ENCODE results near the gene GPC6. TPM values are rescaled to one million over a fixed set of nuclear protein-coding genes. Genes with fewer than 3 reads are reported as not detected.

GPC6 gene
- total RNA-seq, 2 donors from 2014 or later = 3.4 to 5.3 TPM

DNA sequence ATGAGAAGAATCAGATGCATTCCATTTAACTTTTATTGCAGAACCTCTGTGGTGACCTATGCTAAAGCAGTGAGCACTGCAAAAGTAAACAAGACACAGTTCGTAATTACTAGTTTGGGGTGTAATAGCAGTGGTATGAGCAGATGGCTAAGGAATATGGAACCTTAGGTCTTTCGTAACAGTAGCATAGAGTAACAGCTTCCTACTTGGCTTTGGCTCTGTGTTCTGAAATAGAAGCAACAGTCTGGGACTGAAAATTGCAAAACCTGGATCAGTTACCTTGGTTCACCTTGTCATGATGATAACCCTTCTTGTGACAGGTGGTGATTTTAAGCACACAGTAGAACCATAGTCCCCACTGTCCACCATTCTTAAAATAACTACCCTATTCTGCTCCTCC is 303.4 kb downstream of the GPC6 start:
- DNase-seq (ENCODE audit: low spot score) = no peak
- TF ChIP-seq POLR2A (IDR thresholded peaks at IDR 0.05) (no peak), POLR2AphosphoS5 (IDR thresholded peaks at IDR 0.05) (no peak)
- TF ChIP-seq, protein P1, sequence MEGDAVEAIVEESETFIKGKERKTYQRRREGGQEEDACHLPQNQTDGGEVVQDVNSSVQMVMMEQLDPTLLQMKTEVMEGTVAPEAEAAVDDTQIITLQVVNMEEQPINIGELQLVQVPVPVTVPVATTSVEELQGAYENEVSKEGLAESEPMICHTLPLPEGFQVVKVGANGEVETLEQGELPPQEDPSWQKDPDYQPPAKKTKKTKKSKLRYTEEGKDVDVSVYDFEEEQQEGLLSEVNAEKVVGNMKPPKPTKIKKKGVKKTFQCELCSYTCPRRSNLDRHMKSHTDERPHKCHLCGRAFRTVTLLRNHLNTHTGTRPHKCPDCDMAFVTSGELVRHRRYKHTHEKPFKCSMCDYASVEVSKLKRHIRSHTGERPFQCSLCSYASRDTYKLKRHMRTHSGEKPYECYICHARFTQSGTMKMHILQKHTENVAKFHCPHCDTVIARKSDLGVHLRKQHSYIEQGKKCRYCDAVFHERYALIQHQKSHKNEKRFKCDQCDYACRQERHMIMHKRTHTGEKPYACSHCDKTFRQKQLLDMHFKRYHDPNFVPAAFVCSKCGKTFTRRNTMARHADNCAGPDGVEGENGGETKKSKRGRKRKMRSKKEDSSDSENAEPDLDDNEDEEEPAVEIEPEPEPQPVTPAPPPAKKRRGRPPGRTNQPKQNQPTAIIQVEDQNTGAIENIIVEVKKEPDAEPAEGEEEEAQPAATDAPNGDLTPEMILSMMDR (IDR thresholded peaks at IDR 0.05) = no peak
- WGBS = 62% methylated on average over 2 of the region's 2 CpGs
- no peak overlapping the region for H3K4me3 ChIP-seq
- no peaks in the 10 kb centered on the region for H3K36me3 ChIP-seq
- no peaks in the 10 kb centered on the region for H3K4me1 ChIP-seq (replicated peaks)
- no peaks in the 10 kb centered on the region for H3K9me3 ChIP-seq
- intact Hi-C loops (cut with DNase I) = no loop called here
- H3K27ac ChIP-seq = no peak overlapping the region
- no peaks in the 10 kb centered on the region for H3K27me3 ChIP-seq (replicated peaks; ENCODE audit: insufficient read depth)

DNA sequence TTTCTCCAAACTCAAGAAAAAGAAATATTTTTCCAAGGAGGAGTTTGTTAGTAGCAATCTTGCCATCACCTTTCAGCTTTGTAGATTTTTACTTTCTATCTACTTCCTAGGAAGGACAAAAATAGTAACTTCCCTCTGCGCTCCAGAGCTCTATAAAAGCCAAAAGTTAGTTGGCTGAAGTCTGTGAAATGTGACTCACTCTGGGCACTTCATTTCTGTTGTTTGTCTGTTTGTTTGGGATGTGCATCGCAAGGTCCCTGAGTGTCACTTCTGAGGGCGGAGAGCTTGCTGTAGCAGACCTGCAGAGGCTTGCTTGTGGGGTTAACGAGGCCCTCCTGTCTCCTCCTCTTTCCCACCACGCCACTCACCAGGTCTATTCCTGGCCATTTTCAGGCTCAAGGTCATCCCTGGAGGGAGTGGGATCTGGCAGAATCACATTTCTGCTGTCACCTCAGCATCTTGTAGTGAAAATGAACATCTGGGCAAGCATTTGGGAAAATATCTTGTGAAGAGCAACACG is 307.6 kb downstream of the GPC6 start:
- H3K27me3 ChIP-seq (replicated peaks; ENCODE audit: insufficient read depth) = no peaks in the 10 kb centered on the region
- no peaks in the 10 kb centered on the region for H3K4me1 ChIP-seq (replicated peaks)
- H3K9me3 ChIP-seq = no peaks in the 10 kb centered on the region
- no peaks in the 10 kb centered on the region for H3K36me3 ChIP-seq
- intact Hi-C loops (cut with DNase I) = no loop called here
- TF ChIP-seq POLR2AphosphoS5 (IDR thresholded peaks at IDR 0.05) = no peak
- no peak overlapping the region for H3K4me3 ChIP-seq
- 45% methylated on average over 6 of the region's 6 CpGs for WGBS
- no peak overlapping the region for H3K27ac ChIP-seq
- DNase-seq (ENCODE audit: low spot score) = no peak

DNA sequence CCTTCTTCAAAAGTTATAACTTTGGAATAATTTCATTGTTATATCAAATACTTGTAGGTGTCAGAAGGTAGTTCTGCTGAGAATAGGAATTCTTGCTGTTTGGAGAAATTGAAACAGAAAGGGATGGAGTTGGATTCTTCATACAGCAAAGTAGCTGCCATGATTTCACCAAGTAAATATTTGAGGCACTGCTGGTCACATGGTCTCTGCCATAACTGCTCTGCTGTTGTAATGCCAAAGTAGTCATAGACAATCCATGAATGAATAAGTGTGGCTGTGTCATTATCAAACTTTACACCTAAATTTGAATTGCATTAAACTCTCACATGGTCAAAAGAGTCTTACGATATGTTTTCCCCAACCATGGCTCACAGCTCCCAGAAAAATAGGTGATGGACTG is 308.6 kb downstream of the GPC6 start:
- H3K9me3 ChIP-seq = no peaks in the 10 kb centered on the region
- DNase-seq (ENCODE audit: low spot score) = no peak
- H3K36me3 ChIP-seq = no peaks in the 10 kb centered on the region
- intact Hi-C loops (cut with DNase I) = no loop called here
- 96% methylated on average over 1 of the region's 1 CpG for WGBS
- H3K27ac ChIP-seq = no peak overlapping the region
- no peaks in the 10 kb centered on the region for H3K4me1 ChIP-seq (replicated peaks)
- TF ChIP-seq, protein P1 (IDR thresholded peaks at IDR 0.05) = no peak
- TF ChIP-seq POLR2A (IDR thresholded peaks at IDR 0.05) (no peak), POLR2AphosphoS5 (IDR thresholded peaks at IDR 0.05) (no peak)
- H3K27me3 ChIP-seq (replicated peaks; ENCODE audit: insufficient read depth) = no peaks in the 10 kb centered on the region
- no peak overlapping the region for H3K4me3 ChIP-seq

DNA sequence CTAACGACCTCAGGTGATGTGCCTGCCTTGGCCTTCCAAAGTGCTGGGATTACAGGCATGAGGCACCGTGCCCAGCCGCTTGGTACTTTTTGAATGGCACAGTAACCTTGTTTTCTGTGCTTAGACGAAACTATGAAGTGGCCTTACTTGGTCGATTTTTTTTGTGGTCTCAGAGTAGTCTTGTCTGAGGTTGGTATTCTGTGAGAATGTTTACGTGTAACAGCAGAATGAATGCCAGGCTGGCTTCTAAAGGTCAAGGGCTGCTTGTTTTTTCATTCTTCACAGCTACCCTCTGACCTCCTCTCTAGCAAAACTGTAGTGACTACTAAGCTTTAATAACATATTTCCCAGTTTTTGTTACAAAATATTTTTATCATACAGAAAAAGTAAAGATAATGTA is 313.3 kb downstream of the GPC6 start:
- no peak for DNase-seq (ENCODE audit: low spot score)
- TF ChIP-seq, protein P1 (IDR thresholded peaks at IDR 0.05) = no peak
- no peak for TF ChIP-seq POLR2AphosphoS5 (IDR thresholded peaks at IDR 0.05)
- Histone ChIP-seq H3K4me3 (no peak overlapping the region), H3K27me3 (replicated peaks; ENCODE audit: insufficient read depth) (no peaks in the 10 kb centered on the region), H3K27ac (no peak overlapping the region), H3K9me3 (no peaks in the 10 kb centered on the region), H3K36me3 (no peaks in the 10 kb centered on the region), H3K4me1 (replicated peaks) (no peaks in the 10 kb centered on the region)
- WGBS = 91% methylated on average over 6 of the region's 6 CpGs
- intact Hi-C loops (cut with DNase I) = no loop called here

DNA sequence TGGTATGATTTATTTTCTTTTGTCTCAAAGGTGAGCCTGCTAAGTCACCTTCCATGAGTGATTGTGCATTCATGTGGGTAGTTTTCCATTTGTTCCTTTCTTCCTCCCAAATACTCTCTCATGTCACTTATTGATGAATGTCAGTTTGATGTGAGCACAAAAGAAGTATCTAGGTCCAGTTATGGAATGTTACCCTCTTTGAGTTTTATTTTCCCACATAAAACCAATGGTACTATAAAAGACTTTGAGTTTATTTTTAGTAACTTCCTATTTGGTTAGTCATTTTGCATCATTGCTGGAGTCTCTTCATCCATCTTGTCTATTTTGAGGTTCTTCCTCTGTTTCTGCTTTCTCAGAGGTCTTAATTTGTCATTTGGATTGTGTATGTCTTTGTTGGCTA is 321.3 kb downstream of the GPC6 start:
- TF ChIP-seq POLR2A (IDR thresholded peaks at IDR 0.05) = no peak
- TF ChIP-seq, protein P1 (IDR thresholded peaks at IDR 0.05) = no peak
- TF ChIP-seq POLR2AphosphoS5 (IDR thresholded peaks at IDR 0.05) = no peak
- Histone ChIP-seq H3K9me3 (no peaks in the 10 kb centered on the region), H3K27ac (no peak overlapping the region), H3K4me3 (no peak overlapping the region), H3K27me3 (replicated peaks; ENCODE audit: insufficient read depth) (no peaks in the 10 kb centered on the region), H3K36me3 (no peaks in the 10 kb centered on the region), H3K4me1 (replicated peaks) (no peaks in the 10 kb centered on the region)
- intact Hi-C loops (cut with DNase I) = no loop called here
- DNase-seq (ENCODE audit: low spot score) = no peak
